HG03095 (cell line): ENCODE measurements around the gene SHBG.

Source experiments
- ATAC-seq: cut with Tn5 transposase; IDR thresholded peaks from one replicate; pipeline ENCODE4 v1.9.1; 2021; ENCODE audit warnings: moderate library complexity; ENCODE audit not compliant: unreplicated experiment

SHBG gene

DNA sequence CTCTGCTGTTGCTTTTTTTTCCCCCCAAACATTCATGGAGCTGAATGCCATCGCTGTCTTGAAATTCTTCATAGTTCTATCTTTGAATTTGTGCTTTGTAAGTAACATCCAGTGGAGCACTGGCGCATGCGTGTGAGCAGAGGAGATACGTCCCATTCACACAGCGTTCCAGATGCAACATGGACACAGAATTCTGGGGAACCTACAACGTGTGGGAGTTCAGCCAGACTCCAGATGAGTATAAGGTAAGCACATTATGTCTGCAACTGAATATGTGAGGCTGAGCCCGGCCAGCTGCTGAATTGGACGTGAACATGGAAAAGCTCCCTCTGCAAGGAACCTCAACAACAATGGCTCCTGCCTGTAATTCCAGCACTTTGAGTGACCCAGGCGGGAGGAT lies 16.5 kb downstream of the SHBG start:
- ATAC-seq = no peak

DNA sequence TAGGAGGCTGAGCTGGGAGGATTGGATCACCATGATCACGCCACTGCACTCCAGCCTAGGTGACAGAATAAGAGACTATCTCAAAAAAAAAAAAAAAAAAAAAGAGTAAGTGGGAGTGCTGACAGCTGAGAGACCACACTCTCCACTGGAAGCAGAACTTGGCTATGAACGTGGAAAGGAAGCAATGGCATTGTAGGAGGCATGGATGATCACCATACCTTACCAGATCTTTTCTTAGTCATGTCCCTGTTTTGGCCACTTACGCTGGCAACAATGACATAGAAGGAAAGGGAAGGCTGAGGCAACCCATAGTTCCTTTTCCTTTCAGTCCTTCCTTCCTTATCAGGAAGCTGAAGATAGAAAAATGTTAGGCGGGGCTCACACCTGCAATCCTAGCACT lies 17.1 kb downstream of the SHBG start:
- ATAC-seq = no peak

DNA sequence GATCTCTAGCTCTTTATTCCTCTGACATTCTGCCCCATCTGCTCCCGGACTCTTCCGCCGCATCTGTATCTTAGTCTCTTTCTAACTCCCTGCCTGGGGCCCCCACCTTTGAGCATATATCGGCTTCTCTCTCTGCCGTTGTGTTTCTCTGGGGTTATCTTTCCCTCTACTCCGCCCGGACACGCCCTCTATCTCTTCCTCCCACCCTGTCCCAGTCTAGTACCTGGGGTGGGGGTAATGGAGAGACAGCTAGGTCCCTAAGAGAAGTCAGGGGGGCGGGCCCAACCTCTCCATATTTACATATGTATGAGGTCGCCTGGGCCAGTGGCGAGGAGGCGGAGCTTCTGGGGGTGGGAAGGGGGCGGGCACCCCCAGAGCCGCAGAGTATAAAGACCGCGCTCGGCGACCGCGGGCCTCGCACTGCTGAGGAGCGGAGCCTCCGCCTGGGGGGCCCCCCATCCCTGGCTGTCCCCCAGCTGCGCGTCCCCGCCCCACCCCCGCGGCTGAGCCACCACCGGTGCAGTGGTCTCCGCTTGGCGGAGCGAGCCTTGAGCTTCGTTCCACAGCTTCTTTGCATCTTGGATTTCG lies 20.7 kb downstream of the SHBG start, which contains the start of gene ATP1B2:
Gene ATP1B2, plus strand, starts transcription at position 418 of the 588 bp plus-strand sequence. CDS start 593 bp downstream, outside the sequence.
- ATAC-seq = no peak

GRCh38 chr17:7651097-7651664 lies 21.2 kb downstream of the SHBG start:
- no peak for ATAC-seq

DNA sequence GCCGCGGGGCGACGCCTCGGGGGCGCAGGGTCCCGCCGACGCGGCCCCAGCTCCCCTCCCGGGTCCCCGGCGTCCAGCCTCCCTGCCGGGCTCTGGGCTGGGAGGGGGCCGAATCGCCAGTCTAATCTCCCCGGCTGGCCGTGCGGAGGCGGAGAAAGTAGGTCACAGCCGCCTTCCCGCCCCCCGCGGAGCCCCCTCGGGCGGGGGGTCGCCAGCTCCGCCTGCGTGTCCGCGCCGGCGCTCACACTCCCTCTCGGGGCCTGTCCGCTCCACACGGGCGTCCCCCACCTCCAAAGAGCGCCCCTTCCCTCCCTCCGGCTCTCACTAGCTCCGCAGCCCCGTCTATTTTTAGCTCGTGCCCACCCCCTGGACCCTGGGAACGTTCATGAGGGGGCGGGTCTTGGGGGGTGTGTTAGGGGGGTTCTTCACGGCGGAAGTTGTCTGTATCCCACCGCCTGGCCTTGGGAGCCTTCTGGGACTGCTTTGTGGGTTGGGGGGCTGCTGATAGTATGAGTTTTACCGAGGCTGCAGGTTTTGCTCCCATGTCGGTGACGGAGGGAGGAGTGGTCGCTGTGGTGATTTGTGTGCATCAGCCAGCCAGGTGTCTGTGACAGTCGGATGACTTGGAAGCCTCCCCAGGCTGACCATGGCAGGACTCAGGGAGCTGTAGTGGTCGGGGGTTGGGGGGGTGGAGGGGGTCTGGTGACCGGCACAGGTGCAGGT lies 21.9 kb downstream of the SHBG start:
- no peak for ATAC-seq

DNA sequence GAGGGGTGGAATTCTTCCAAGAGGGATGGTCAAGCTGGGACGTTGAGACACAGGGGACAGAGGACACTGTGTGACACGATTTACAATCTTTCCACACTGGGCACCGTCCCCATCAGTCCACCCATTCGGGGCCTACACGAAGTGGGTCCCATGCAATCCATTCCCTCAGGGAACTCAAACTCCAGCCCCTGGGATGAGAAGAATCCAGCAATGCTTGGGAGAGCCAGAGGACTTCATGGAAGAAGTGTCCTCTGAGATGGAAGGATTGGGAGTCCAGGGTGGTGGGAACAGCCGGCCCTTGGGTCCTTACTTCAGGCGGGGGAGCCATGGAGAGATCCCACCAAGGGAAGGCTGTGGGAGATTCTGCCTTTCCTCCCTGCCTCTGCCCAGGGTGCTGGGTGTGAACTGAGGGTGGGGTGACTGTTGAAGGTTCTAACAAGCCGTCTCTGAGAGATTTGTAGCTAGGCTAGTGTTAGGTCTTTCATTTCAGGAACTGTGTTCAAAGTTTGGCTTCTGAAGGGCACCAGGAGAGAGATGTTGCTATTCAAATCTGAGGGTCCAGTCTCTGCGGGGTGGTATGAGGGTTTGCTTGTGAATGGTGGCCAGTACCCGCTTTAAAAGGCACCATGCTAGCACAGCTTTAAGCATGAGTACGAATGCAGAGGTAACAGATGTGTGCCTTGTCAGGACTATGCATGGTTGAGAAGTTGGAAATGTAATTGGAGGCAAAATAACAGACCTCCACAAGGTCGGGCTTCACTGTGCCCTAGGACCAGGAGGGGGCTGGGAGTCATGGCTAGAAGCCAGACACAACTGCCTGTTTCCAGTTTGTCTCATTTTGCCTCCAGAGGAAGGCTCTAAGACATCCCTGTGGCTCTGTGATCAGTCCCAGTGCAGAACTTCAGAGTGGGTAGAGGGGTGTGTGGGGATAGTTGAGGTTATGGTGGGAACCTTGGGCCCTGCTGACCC lies 22.7 kb downstream of the SHBG start:
- no peak for ATAC-seq

DNA sequence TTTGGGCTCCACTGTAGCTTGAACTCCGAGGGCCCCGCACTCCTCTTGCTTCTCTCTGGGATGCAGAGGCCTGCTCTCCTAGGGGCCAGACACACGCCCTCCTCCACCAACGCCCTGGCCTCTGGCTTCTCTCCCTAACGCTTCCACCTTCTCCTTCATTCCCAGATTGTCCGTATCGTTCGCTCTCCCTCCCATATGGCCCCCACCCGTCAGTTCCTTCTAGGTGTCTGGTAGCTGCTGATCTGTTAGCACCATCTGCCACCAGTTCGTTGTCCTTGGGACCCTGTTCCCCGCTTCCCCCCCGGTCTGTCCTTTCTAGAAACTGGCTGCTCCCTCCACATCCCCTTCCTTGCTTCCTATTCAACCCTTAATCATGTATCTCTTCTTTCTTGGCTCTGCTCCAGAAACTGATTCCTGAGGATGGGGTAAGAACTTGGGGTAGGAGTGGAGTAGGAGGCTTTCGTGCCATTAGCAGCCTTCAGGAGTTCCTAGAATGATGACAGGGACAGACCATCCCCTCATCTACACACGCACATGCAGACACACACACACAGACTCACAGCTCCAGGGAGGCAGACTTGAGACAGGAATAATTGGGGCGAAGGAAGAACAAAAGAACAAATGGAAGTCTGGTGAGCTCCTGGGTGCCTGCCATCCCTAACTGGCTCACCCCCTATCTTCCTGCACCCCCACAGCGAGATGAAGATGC lies 25.1 kb downstream of the SHBG start:
- no peak for ATAC-seq

- ATAC-seq = no peak
Measured at GRCh38 chr17:7655541-7655840, 25.6 kb downstream of the SHBG start.

- no peak for ATAC-seq
Measured at GRCh38 chr17:7656958-7657609, 27.1 kb downstream of the SHBG start.

- no peak for ATAC-seq
Measured at GRCh38 chr17:7667656-7668406, 37.9 kb downstream of the SHBG start.

DNA sequence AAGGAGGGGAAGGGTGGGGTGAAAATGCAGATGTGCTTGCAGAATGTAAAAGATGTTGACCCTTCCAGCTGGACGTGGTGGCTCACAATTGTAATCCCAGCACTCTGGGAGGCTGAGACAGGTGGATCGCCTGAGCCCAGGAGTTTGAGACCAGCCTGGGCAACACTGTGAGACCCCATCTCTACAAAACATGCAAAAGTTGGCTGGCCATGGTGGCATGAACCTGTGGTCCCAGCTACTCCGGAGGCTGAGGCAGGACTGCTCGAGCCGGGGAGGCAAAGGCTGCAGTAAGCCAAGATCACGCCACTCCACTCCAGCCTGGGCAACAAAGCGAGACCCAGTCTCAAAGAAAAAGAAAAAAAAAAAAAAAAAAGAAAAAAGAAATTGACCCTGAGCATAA lies 38.5 kb downstream of the SHBG start:
- no peak for ATAC-seq

DNA sequence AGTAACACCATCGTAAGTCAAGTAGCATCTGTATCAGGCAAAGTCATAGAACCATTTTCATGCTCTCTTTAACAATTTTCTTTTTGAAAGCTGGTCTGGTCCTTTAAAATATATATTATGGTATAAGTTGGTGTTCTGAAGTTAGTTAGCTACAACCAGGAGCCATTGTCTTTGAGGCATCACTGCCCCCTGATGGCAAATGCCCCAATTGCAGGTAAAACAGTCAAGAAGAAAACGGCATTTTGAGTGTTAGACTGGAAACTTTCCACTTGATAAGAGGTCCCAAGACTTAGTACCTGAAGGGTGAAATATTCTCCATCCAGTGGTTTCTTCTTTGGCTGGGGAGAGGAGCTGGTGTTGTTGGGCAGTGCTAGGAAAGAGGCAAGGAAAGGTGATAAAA lies 43.3 kb downstream of the SHBG start:
- no peak for ATAC-seq

GRCh38 chr17:7674934-7675333 lies 45.0 kb downstream of the SHBG start:
- ATAC-seq = no peak

DNA sequence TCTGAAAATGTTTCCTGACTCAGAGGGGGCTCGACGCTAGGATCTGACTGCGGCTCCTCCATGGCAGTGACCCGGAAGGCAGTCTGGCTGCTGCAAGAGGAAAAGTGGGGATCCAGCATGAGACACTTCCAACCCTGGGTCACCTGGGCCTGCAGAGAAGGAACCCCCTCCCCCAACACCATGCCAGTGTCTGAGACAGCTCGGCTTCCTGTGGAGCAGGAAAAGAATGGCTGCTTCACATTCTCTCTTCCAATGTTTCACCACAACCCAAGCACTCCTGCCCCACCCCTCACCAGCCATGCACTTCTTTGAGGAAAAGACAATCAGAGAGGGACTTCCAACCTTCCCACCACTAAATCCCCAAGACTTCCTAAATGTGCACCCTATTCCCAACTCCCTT lies 46.6 kb downstream of the SHBG start:
- ATAC-seq = no peak

- ATAC-seq = no peak
Measured at GRCh38 chr17:7677388-7678067, 47.6 kb downstream of the SHBG start.
